DOHH2 (cell line): ENCODE measurements around the gene AFF2.

ENCODE experiments used
- H3F3A ChIP-seq: fragments of 200-600 bp; sonication (generic), shearing (Covaris generic); 2 replicates; pipeline ENCODE4 v1.6.0; 2016; ENCODE audit warnings: antibody characterized with exemption, mild to moderate bottlenecking; ENCODE audit not compliant: control insufficient read depth, insufficient read depth
- H3K27ac ChIP-seq: fragments of 200-600 bp; sonication (generic); 2 replicates; pipeline ENCODE4 v1.5.1; 2014; ENCODE audit warnings: low read depth, mild to moderate bottlenecking, low read length, moderate library complexity
- H3K27me3 ChIP-seq: fragments of 200-600 bp; sonication (generic); 2 replicates; pipeline ENCODE4 v1.6.1; 2014; ENCODE audit warnings: mild to moderate bottlenecking, low read length, mixed read lengths; ENCODE audit not compliant: control insufficient read depth
- H3K36me3 ChIP-seq: fragments of 200-600 bp; sonication (generic); 2 replicates; pipeline ENCODE4 v1.6.1; 2014; ENCODE audit warnings: mild to moderate bottlenecking, low read length, moderate library complexity, mixed read lengths; ENCODE audit not compliant: control insufficient read depth
- H3K4me1 ChIP-seq: fragments of 200-600 bp; sonication (generic); 2 replicates; pipeline ENCODE4 v1.6.1; 2014; ENCODE audit warnings: mild to moderate bottlenecking, low read length, mixed read lengths; ENCODE audit not compliant: control insufficient read depth
- H3K4me2 ChIP-seq: fragments of 200-600 bp; sonication (generic); 2 replicates; pipeline ENCODE4 v1.6.0; 2014; ENCODE audit warnings: mild to moderate bottlenecking, low read length, moderate library complexity
- H3K4me3 ChIP-seq: fragments of 200-600 bp; sonication (generic); 2 replicates; pipeline ENCODE4 v1.5.1; 2014; ENCODE audit warnings: mild to moderate bottlenecking, low read length, mixed read lengths
- H3K79me2 ChIP-seq: fragments of 200-600 bp; sonication (generic); 2 replicates; pipeline ENCODE4 v1.6.1; 2014; ENCODE audit warnings: mild to moderate bottlenecking, low read length, mixed read lengths; ENCODE audit not compliant: control insufficient read depth
- H3K9me2 ChIP-seq: fragments of 200-600 bp; sonication (generic); replicated peaks from 2 replicates; pipeline ENCODE4 v1.6.1; 2014; ENCODE audit warnings: mild to moderate bottlenecking, low read length, mixed read lengths; ENCODE audit not compliant: control insufficient read depth
- H3K9me3 ChIP-seq: fragments of 200-600 bp; sonication (generic); 2 replicates; pipeline ENCODE4 v1.6.1; 2014; ENCODE audit warnings: antibody characterized with exemption, low read length, mixed read lengths; ENCODE audit not compliant: control insufficient read depth, insufficient read depth
- H4K20me1 ChIP-seq: fragments of 200-600 bp; sonication (generic); 2 replicates; pipeline ENCODE4 v1.6.0; 2014; ENCODE audit warnings: low read depth, mild to moderate bottlenecking, antibody characterized with exemption, low read length, moderate library complexity; ENCODE audit not compliant: control insufficient read depth, insufficient read depth
- CTCF ChIP-seq: fragments of 200-600 bp; sonication (generic); IDR thresholded peaks from one replicate; pipeline ENCODE4 v1.5.1; 2014; ENCODE audit warnings: antibody characterized with exemption, mild to moderate bottlenecking, low read depth, low read length; ENCODE audit not compliant: poor library complexity, severe bottlenecking
- EZH2phosphoT487 ChIP-seq: fragments of 200-600 bp; sonication (generic); IDR thresholded peaks from 2 replicates; pipeline ENCODE4 v1.6.1; 2017; ENCODE audit warnings: borderline replicate concordance, mild to moderate bottlenecking, antibody characterized with exemption, low read length, moderate library complexity, mixed read lengths

Gene AFF2

GRCh38 chrX:148713981-148714380 lies 213.6 kb downstream of the AFF2 start:
- Histone ChIP-seq H3K4me3 (no peak overlapping the region), H3K4me1 (no peaks in the 10 kb centered on the region), H3K36me3 (peaks cover 13% of the 10 kb centered on the region), H3K9me3 (no peaks in the 10 kb centered on the region), H3K4me2 (no peak overlapping the region), H3K9me2 (no peaks in the 10 kb centered on the region), H3F3A (no peaks in the 10 kb centered on the region), H3K79me2 (peaks cover 15% of the 10 kb centered on the region; the same call in 1 of the 2 replicates), H3K27ac (no peak overlapping the region), H3K27me3 (no peaks in the 10 kb centered on the region), H4K20me1 (no peaks in the 10 kb centered on the region)
- TF ChIP-seq CTCF, result no peak
- no peak for TF ChIP-seq EZH2phosphoT487

- H3K4me1 ChIP-seq, result no peaks in the 10 kb centered on the region
- H3K27ac ChIP-seq, result no peak overlapping the region
- H3K9me3 ChIP-seq, result no peaks in the 10 kb centered on the region
- H3K27me3 ChIP-seq, result no peaks in the 10 kb centered on the region
- no peak overlapping the region for H3K4me3 ChIP-seq
- no peaks in the 10 kb centered on the region for H3K9me2 ChIP-seq
- H3K4me2 ChIP-seq, result no peak overlapping the region
- H4K20me1 ChIP-seq, result no peaks in the 10 kb centered on the region
- no peak for TF ChIP-seq CTCF
- no peak for TF ChIP-seq EZH2phosphoT487
- peaks cover 6% of the 10 kb centered on the region; the same call in 1 of the 2 replicates for H3K79me2 ChIP-seq
- H3F3A ChIP-seq, result no peaks in the 10 kb centered on the region
- H3K36me3 ChIP-seq, result peaks cover 16% of the 10 kb centered on the region
Observed at GRCh38 chrX:148715361-148715760, 214.9 kb downstream of the AFF2 start.

GRCh38 chrX:148722966-148723365 lies 222.5 kb downstream of the AFF2 start:
- H3K9me3 ChIP-seq, result no peaks in the 10 kb centered on the region
- no peaks in the 10 kb centered on the region for H3K9me2 ChIP-seq
- no peak for TF ChIP-seq CTCF
- no peak for TF ChIP-seq EZH2phosphoT487
- H3F3A ChIP-seq, result no peaks in the 10 kb centered on the region
- H3K4me2 ChIP-seq, result no peak overlapping the region
- peaks cover 15% of the 10 kb centered on the region for H3K36me3 ChIP-seq
- no peaks in the 10 kb centered on the region for H4K20me1 ChIP-seq
- no peak overlapping the region for H3K27ac ChIP-seq
- H3K27me3 ChIP-seq, result no peaks in the 10 kb centered on the region
- H3K4me1 ChIP-seq, result no peaks in the 10 kb centered on the region
- no peak overlapping the region for H3K4me3 ChIP-seq
- peaks cover 13% of the 10 kb centered on the region for H3K79me2 ChIP-seq

- no peak for TF ChIP-seq CTCF
- no peak for TF ChIP-seq EZH2phosphoT487
- Histone ChIP-seq H3K27me3 (no peaks in the 10 kb centered on the region), H3K27ac (no peak overlapping the region), H3K4me3 (no peak overlapping the region), H3K36me3 (peaks cover 20% of the 10 kb centered on the region), H3K9me2 (no peaks in the 10 kb centered on the region), H3K4me2 (no peak overlapping the region), H3K79me2 (peaks cover 19% of the 10 kb centered on the region), H3F3A (no peaks in the 10 kb centered on the region), H3K4me1 (no peaks in the 10 kb centered on the region), H4K20me1 (no peaks in the 10 kb centered on the region), H3K9me3 (no peaks in the 10 kb centered on the region)
Observed at GRCh38 chrX:148723551-148723950, 223.1 kb downstream of the AFF2 start.
